T-helper 22 cell (primary cell): ENCODE measurements around the gene ANKS1B.
"Not testable (repeated sequence)": the region's sequence is repeated elsewhere in the genome, so short reads cannot be mapped to it uniquely, and the experiment has no call there.

ENCODE experiments used
- DNase-seq: peaks from one replicate; pipeline ENCODE4 v3.0.0-alpha.2; 2020; ENCODE audit warnings: low read depth

ANKS1B gene

DNA sequence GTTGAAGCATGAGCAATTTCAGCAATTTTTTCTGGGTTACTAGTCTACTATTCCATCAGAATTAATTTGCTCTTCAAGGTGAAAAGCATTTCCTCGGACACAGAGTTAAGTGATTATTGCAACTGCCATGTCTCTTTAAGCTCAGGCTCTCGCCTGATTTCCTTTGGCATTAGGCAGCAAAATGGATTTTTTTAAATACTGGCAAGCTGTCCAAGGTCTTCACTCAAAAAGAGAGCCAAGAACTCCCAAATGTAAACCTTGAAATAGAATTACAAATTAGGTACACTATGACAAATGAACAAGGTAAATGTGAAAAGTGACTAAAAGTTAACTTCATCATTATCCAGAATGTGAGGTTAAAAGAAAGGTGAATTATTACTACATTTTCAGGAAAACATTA, 225.3 kb downstream of the ANKS1B start:
- no peak for DNase-seq

DNA sequence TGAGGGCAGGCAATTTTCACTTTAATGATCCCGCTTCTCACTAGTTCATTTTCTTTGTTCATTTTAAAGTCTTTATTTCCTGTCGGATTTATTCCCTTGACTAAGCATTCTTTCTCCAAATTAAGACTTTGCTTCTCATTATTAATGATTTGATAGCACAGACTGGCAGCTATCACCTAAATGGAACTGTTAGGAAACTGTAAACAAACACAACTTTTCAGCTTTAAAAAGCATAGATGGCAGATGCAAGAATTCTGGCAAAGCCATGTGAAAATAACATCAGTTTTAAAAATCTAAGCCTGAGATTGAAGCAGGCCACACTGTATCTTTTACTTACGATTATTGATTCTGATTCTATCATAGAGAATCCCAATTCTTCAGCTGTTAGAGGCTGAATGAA, 225.7 kb downstream of the ANKS1B start:
- DNase-seq: no peak

DNA sequence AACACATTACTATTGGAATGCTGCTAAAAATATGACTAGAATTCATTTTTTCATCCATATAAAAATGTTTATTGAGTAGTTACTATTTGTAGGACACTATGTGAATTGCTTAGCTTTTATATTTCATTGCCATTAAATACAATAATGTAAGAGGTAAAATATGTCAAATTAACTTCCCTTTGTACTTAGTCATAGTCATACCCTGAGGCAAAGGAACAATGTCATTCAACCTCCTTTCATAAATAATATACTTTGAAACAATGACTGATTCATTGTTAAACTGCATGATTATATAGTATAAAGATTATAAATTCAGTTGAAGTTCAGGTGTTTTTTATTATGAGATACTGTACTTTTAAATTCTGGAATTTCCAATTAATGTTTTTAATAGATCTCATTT, 232.0 kb downstream of the ANKS1B start:
- DNase-seq: no peak

DNA sequence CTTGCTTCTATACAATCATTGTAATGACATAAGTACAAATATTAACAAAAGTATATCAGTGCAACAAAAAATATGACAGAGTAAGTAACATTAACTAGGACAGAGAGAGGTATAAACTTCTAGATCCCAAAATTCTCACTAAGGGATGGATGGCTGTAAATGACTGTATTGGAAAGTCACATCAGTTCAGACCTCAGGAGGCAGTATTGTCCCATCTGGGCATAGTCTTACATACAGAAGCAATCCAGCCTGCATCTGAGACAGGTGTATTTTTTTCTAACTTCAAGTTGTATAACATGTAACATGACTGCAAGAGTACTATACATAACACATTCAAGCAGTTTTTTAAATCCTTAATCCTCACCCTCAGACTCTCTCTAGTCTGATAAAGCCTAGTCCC, 238.2 kb downstream of the ANKS1B start:
- no peak for DNase-seq

DNA sequence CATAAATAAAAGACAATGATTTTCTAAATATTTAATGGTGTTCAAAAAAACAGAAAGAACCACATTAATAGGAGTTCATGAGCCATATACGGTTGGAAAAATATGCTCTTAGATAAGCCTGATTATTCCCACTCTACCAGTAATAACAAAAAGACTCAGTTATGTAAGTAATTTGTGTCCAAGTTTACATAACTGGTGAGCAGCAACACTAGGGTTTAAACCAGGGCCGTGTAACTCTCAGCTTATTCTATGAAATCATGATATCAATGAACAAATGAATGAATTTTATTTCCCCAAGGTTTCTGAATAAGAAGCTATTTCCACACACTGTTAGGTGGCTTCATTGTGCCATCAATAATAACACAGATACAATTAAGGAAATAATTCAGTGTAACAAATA, 238.8 kb downstream of the ANKS1B start:
- DNase-seq: no peak

DNA sequence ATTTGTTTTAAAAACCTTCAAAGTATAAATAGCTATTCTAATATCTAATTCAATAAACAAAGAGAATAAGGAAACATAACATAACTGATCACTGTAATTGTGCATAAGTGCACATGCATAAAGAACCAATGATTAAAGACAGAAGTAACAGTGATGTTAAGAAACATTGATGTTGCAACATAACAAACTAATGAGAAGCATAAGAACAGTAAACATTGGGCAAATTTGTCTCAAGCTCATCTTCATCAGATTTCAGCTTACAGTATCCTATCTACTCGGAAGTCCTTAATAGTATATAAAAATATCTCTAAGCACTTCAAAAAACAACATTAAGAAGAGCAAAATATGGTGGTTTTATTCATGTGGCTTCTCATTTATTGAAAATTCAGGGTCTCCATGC, 239.6 kb downstream of the ANKS1B start:
- no peak for DNase-seq

DNA sequence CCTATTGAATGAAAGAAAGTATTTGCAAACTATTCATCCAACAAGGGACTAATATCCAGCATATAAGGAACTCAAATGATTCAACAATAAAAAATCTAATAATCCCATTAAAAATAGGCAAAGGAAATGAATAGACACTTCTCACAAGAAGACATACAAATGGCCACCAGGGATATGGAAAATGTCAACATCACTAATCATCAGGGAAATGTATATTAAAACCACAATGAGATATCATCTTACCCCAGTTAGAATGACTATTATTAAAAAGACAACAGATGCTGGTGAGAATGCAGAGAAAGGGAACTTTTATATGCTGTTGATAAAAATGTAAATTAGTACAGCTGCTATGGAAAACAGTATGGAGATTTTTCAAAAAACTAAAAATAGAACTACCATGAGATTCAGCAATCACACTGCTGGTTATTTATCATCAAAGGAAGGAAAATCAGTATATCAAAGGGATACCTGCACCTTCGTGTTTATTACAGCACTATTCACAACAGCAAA, 247.9 kb downstream of the ANKS1B start:
- no peak for DNase-seq

DNA sequence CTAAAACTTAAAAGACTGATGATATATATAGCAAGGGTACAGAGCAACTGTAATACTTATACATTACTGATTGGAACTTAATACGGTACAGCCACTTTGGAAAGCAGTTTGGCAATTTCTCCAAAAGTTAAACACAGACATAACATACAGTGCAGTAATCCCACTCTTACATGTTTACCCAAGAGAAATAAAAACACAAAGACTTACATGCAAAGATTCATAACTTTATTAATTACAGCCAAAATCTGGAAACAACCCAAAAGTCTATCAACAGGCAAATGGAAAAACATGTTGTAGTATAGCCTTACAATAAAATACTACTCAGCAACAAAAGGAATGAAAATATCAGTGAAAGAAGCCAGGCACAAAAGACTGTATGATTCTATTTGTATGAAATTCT, 252.6 kb downstream of the ANKS1B start:
- no peak for DNase-seq

DNA sequence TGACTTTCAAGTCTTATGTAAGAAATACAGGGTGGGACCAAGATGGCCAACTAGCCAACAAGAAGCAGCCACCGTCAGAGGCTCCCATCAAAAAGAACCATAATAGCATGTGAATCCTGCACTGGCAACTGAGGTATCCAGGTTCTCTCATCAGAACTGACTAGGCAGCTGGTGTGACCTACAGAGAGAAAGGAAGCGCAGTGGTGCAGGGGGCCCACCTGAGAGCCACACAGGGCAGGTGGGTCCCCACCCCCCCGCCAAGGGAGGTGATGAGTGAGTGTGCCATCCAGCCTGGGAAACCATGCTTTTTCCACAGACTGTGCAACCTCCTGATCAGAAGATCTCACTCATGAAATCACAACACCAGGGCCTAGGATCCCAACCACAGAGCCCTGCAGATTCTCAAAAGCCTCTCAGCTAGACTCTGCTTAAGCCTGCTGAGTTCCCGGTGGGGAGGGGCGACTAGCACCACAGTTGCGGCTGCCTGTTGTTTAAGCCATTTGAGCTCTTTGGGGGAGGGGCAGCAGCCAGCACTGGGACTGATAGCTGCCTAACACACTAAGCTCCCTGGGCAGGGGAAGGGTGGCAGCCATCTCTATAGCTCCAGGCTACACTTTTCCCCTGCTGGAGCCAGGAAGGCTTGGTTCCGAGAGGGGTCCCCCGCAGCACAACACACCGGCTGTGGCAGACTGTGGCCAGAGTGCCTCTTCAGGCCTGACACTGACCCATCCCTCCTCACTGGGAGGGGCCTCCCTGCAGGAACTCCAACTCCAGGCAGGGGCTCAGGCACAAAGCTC, 261.8 kb downstream of the ANKS1B start:
- DNase-seq: no peak

DNA sequence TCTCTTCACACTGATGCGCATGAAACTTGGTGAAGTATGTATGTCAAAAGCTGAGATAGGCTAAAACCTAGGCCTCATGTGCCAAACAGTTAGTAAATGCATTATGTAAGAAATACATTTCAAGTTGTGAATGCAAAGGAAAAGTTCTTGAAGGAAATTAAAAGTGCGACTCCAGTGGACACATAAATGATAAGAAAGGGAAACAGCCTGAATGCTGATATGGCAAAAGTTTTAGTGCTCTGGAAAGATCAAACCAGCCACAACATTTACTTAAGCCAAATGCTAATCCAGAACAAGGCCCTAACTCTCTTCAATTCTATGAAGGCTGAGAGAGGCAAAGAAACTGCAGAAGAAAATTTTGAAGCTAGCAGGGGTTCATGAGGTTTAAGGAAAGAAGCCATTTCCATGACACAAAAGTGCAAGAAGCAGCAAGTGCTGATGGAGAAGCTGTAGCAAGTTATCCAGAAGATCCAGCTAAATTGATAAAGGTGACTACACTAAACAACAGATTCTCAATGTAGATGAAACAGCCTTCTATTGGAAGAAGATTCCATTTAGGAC, 262.9 kb downstream of the ANKS1B start:
- DNase-seq: no peak

DNA sequence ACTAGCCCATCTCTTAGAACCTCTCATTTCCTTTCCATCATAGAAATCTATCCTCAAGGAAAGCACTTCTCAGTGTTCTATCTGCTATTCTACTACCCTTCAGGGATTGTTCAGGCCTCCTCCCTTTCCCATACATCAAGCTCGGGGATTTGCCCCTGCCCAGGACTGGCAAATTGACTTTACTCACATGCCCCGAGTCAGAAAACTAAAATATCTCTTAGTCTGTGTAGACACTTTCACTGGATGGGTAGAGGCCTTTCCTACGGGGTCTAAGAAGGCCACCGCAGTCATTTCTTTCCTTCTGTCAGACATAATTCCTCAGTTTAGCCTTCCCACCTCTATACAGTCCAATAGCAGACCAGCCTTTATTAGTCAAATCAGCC, 264.7 kb downstream of the ANKS1B start:
- DNase-seq: not testable (repeated sequence)

DNA sequence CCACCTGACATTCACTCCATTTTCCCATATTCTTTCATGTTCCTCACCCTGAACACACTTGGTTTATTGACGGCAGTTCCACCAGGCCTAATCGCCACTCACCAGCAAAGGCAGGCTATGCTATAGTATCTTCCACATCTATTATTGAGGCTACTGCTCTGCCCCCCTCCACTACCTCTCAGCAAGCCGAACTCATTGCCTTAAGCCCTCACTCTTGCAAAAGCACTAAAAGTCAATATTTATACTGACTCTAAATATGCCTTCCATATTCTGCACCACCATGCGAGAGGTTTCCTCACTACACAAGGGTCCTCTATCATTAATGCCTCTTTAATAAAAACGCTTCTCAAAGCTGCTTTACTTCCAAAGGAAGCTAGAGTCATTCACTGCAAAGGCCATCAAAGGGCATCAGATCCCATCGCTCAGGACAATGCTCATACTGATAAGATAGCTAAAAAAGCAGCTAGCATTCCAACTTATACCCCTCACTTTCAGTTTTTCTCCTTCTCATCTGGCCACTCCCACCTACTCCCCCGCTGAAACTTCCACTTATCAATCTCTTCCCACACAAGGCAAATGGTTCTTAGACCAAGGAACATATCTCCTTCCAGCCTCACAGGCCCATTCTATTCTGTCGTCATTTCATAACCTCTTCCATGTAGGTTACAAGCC, 265.2 kb downstream of the ANKS1B start:
- not testable (repeated sequence) for DNase-seq

DNA sequence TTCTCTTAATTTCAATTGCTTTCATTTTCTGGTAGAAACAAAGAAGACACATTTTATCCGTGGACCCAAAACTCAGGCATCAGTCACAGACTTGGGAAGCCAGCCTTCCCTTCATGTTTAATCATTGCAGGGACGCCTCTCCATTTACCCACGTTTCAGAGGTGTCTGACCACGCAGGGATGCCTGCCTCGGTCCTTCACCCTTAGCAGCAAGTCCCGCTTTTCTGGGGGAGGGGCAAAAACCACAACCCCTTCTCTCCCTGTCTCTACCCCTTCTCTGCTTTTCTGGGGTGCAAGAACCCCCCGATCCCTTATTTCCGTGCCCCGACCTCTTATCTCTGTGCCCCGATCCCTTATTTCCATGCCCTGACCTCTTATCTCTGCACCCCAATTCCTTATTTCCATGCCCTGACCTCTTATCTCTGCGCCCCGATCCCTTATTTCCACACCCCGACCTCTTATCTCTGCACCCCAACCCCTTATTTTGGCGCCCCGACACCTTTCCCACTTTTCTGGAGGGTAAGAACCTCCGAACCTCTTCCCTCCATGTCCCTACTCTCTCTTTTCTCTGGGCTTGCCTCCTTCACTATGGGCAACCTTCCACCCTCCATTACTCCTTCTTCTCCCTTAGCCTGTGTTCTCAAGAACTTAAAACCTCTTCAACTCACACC, 268.8 kb downstream of the ANKS1B start:
- not testable (repeated sequence) for DNase-seq

DNA sequence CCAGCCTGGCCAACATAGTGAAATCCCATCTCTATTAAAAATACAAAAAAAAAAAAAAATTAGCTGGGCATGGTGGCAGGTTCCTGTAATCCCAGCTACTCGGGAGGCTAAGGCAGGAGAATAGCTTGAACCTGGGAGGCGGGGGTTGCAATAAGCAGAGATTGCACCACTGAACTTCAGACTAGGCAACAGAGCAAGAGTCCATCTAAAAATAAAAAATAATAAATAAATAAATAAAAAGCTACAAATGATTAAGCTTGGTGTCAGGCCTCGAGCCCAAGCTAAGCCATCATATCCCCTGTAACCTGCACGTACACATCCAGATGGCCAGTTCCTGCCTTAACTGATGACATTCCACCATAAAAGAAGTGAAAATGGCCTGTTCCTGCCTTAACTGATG, 269.8 kb downstream of the ANKS1B start:
- not testable (repeated sequence) for DNase-seq

DNA sequence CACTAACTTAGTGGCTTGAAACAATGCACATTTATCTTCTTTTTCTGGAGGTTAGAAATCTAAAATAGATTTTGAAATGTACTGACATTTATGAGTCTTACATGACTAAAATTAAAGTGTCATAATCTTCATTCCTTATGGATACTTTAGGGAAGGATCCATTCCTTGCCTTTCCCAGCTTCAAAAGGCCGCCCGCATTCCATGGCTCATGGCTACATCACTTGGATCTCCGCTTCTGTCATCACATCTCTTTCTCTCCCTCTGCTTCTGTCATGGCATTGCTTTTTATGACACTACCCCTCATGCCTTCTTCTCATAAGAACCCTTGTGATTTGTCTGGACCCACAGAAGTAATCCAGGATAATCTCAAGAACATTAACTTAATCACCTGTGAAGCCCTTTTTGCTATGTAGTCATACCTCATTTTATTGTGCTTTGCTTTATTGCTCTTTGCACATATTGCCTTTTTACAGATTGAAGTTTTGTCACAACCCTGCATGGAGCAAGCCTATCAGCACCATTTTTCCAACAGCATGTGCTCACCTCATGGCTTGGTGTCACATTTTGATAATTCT, 270.7 kb downstream of the ANKS1B start:
- DNase-seq: no peak

DNA sequence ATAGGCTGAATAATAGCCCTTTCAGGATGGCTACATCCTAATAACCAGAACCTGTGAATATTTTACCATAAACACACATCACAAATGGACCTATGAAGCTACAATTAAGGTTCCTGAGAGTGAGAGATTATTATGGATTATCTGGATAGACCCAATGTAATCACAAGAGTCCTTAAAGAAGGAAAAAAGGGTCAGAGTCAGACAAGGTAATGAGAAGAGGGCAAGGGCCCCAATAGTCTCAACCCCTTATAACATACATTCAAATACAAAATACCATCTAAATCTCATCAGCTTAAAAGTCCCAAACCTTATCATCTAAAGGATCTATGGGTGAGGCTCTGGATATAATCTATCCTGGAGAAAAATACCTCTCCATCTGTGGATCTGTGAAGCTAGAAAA, 272.5 kb downstream of the ANKS1B start:
- no peak for DNase-seq

DNA sequence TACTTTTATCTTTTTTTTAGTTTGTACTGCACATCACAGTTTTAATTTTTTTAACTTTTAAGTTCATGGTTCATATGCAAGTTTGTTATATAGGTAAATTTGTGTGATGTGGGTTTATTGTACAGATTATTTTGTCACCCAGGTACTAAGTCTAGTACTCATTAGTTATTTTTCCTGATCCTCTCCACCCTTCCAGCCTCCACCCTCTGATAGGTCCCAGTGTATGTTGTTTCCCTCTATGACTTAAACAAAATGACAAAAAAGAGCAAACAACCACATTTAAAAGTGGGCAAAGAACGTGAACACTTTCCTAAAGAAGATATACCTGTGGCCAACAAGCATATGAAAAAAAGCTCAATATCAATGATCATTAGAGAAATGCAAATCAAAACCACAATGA, 273.5 kb downstream of the ANKS1B start:
- DNase-seq: no peak

DNA sequence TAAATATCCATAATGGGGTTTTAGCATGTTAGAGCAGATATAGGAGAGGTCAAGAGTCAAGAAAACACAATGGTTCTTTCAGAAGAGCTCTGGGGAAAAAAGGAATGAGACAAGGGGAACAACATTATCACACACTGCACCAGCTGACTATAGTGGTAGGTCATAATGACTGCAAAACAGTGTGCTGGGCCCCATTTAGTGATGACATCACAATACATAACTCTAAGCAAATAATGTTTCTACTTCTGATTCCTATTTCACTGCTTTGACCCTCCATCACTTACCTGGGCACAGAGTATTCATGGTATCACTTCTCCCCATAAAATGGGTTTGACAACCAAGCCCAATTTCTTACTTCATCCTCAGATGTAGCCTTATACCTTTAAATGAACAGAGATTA, 275.1 kb downstream of the ANKS1B start:
- DNase-seq: no peak

DNA sequence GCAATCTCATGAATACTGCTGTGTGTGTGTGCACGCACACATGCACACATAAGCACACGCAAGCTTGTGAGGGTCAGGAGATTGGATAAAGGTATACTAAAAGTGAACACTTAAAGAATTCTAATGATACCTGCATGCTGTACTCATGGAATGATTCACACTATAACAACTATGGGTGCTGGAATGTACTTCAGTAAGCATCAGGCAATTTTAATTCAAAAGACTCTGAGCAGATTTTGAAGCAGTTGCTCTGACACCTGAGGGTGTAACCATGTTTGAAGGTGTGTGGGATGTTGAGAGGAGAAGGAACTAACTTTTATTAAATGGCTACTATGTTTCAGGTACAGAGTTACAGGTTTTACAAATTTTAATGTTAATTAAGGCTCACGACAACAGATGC, 275.6 kb downstream of the ANKS1B start:
- DNase-seq: no peak

DNA sequence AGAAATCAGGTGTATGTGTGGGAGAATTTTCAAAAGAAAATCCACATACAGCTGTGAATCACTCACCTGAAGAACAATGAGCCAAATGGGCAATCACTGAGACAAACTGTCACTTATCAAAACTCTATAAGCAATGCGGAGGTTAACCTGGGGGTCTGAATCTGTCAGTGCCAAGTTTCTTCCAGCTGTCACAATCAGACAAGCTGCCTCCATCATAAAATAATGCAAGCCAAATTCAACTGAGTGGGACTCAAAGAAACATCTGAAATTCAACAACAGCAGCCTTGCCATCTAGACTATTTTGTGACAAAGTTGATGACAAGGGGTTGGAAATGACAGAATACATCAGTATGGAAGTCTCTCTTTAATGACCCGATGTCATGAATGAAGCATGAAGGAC, 276.9 kb downstream of the ANKS1B start:
- no peak for DNase-seq

DNA sequence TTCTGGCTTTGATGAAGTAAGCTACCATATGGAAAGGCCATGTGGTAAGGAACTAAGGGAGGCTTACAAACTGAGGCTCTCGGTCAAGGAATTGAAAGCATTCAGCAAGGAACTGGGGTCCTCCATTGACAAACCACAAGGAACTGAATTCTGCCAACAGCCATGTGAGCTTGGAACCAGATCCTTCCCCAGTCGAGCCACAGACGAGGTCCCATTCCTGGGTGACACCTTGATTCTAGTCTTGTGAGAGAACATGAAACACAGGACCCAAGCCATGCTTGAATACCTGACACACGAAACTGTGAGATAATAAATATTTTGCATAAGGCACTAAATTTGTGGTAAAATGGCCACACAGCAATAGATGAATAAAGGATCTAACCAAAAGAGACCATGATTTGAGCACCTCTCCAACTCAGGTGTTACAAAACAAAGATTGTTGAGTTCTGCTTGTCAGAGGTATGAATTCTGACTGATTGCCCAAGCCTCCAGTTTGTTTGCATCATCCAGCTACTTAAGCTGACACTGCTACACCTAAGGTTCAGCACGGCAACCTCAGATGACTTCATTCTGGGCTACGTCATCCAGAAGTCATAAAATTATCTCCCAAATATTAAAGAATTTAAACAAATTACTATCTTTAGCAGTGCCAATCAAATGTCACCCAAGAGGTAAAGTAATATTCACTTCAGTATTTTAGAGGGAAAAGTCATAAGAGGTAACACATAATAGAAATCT, 277.8 kb downstream of the ANKS1B start:
- no peak for DNase-seq

DNA sequence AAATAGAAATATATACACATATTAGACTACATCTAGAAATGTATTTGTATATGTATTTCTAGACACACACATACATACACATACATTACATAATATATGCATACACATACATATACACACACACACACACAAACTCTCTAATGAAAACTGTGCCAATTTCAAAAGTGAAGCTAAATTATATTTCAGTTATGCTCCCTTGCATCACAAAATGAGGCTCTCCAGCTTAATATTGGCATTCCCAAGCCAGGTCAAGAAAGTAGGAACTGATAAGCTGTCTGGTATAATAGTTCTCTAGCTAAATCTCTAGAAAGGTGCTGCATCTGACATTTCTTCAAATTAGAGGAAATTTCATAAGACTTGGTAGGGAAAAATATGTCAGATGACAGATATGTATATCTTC, 280.3 kb downstream of the ANKS1B start:
- no peak for DNase-seq
